Cerebellar cortex (tissue), 1 donor: ENCODE measurements around the gene XKR7.

ENCODE experiments used
- DNase-seq: peaks from one replicate; pipeline ENCODE4 v3.0.0-alpha.2; 2015; ENCODE audit warnings: low spot score

XKR7 gene

DNA sequence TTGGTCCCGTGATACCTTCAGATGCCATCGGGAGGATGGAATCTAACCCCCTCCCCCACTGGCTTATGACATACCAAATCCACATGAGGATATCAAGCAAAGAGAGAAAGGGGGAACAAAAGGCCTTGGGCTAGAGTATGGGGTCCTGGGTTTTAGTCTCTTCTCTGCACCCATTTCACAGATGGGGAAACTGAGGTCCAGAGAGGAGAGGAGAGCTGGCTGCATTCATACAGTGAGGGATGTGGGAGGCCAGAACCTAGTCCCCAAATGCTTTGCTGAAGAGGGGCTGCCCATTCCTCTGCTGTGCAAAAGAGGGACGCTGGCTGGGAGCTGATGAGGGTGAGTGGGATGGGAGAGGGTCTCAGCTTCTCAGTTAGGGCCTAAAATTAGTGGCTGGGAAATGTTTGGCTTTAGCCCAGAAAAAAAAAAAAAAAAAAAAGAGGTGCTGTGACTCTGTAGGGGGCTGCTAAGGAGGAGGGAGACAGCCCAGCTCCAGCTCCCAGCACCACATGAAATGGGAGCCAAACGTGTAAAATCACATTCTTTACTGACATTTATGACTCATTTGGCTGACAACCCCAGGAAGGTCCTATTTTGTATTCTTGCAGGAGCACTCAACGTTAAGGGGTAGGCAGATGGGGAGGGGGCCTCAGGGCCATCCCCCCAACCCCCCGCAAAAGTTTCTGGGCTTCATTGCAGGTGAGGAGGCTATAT, 11.9 kb downstream of the XKR7 start:
- no peak for DNase-seq

- DNase-seq = no peak
Observed at GRCh38 chr20:31981784-31982183, 13.8 kb downstream of the XKR7 start.

DNA sequence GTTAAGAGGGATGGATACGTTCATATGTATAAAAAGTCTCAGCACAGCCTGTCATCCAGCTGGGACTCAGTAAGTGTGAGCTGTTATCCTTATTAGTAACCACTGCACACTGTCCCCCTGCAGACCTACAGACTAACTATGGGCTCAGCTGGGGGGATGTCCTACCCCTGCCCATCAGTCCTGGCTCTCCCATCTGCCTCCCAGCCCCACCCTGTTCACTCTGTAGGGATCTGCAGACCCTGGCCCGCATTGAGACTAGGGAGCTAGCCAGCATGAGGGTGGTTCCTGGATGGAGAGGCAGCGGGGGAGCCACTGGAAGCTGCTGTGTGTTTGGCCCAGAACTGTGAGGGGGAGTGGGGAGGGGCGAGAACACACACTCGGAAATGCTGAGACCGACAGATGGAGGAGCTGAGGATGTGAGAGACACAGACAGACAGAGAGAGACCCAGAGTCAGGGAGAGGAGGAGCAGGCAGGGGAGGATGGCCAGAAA, 17.1 kb downstream of the XKR7 start:
- peak; percentile 65 for DNase-seq

DNA sequence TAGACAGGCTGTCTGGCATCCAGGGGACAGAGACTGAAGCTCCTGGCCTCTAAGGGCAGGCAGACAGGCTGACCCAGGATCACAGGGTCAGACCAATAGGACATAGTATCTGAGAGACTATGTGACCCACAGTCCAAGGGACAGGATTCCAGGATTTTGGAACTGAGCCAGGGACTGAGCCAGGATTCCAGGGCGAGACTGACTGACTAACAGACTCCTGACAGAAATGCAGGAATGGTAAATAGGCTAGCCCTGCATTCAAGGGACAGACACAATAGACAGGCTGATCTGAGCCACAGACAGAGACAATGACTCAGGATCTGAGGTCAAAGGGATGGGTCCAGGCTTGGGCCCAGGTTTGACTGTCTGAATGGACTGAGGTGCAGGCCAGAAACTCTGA, 19.8 kb downstream of the XKR7 start:
- DNase-seq = peak; percentile 42

DNA sequence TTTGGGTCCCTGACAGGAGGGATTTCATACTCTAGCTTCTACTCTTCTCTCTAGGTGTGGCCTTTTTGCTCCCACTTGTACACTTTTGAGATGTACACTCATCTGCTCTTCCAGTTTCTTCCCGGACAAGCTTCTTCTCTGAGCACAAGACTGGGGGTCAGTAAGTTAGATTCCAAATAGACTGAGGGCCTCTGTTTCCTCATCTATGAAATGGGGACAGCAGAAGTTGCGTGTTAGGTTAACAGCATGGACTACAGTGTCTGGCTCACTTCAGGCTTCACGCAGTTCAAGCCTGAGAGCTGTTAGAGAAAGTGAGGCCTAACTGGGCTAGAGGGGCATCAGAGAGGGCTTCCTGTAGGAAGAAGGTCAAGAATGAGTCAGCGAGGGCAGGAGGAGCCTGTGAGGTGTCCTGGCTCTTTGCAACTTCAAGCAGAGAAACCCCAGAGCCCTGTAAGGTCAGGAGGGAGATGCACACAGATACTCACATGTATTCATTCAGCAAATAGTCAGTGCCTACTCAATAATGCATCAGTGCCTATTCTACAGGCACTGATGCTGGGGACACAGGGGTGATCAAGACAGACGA, 20.6 kb downstream of the XKR7 start:
- DNase-seq = no peak

- DNase-seq = peak; percentile 77
Observed at GRCh38 chr20:31989030-31989645, 21.2 kb downstream of the XKR7 start.

- peak; percentile 63 for DNase-seq
Observed at GRCh38 chr20:31990641-31991338, 22.8 kb downstream of the XKR7 start.

GRCh38 chr20:31991339-31991705, 23.4 kb downstream of the XKR7 start:
- peak; percentile 88 for DNase-seq

GRCh38 chr20:31992086-31992485, 24.1 kb downstream of the XKR7 start:
- DNase-seq = peak; percentile 92

DNA sequence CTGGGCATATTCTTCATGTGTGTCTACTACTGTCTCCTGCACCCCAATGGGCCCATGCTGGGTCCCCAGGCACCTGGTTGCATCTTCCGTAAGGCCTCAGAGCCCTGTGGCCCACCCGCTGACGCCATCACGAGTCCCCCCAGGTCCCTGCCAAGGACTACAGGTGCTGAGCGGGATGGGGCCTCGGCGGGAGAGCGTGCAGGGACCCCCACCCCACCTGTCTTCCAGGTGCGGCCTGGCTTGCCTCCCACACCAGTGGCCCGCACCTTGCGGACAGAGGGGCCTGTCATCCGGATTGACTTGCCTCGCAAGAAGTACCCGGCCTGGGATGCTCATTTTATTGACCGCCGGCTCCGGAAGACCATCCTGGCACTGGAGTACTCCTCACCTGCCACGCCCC, 29.0 kb downstream of the XKR7 start:
- no peak for DNase-seq

DNA sequence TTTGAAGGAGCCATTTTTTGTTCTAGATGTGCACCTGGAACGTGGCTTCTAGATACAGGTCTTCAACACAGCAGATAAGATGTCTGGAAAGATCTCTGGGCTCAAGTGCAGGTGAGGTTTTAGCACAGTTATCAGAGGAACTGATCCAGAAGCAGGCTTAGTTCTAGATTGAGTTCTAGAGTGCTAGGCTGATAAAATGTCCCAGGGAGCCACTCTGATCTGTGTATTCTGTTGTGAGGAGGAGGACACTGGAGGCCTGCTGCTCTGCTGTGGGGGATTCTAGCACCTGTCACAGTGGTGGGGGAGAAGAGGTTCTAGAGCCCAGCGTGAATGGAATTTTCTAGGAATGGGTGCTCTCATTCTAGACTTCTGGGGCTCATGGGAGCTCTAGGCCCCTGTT, 30.3 kb downstream of the XKR7 start:
- DNase-seq = no peak

GRCh38 chr20:32003325-32003724, 35.4 kb downstream of the XKR7 start:
- DNase-seq = no peak

GRCh38 chr20:32004963-32005362, 37.0 kb downstream of the XKR7 start:
- peak; percentile 72 for DNase-seq

- no peak for DNase-seq
Observed at GRCh38 chr20:32006053-32006452, 38.1 kb downstream of the XKR7 start.

- peak; percentile 94 for DNase-seq
Observed at GRCh38 chr20:32006841-32007786, 39.2 kb downstream of the XKR7 start.

GRCh38 chr20:32007787-32008616, 40.1 kb downstream of the XKR7 start:
- DNase-seq = peak; percentile 91

DNA sequence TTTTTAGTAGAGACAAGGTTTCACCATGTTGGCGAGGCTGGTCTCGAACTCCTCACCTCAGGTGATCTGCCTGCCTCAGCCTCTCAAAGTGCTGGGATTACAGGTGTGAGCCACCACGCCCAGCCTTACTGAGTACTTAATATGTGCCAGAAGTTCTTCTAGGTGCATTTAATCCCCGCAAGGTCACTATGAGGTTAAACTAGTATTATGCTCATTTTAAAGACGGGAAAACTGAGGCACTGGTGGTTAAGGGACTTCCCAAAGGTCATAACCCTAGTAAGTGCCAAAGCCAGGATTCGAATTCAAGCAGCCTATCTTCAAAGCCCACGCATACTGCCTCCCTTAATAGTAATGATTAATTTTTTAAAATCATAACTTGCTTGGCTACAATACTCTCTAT, 41.6 kb downstream of the XKR7 start:
- no peak for DNase-seq

GRCh38 chr20:32010101-32010500, 42.1 kb downstream of the XKR7 start, which contains the start of gene CCM2L:
Gene CCM2L (plus strand): TSS chr20:32010438. CDS start chr20:32010455, 17 bp downstream.
- DNase-seq = no peak

GRCh38 chr20:32010666-32011065, 42.7 kb downstream of the XKR7 start:
- no peak for DNase-seq

GRCh38 chr20:32012159-32012688, 44.3 kb downstream of the XKR7 start:
- no peak for DNase-seq
